Gastrocnemius medialis (tissue), 4 donors: ENCODE data around the gene SCIN.

ENCODE experiments used
- POLR2A ChIP-seq, 2 donors: fragments of 450-650 bp; IDR thresholded peaks; one replicate each; pipeline ENCODE4 v1.6.1; 2017; ENCODE audit warnings: antibody characterized with exemption in 2 of 2, mild to moderate bottlenecking in 2 of 2, moderate library complexity in 2 of 2
- TF ChIP-seq, protein P1 (sequence below), 5 experiments: fragments of 450-650 bp in 3 of 5; fragments of 200-600 bp in 2 of 5; sonication (generic) in 2 of 5; IDR thresholded peaks in 4 of 5; conservative IDR thresholded peaks in 1 of 5; 1 replicate in 4 of 5; 2 replicates in 1 of 5; pipeline ENCODE4 v1.5.1; 2016 to 2019; ENCODE audit warnings: antibody characterized with exemption in 5 of 5, mild to moderate bottlenecking in 3 of 5, moderate library complexity in 3 of 5

DNA sequence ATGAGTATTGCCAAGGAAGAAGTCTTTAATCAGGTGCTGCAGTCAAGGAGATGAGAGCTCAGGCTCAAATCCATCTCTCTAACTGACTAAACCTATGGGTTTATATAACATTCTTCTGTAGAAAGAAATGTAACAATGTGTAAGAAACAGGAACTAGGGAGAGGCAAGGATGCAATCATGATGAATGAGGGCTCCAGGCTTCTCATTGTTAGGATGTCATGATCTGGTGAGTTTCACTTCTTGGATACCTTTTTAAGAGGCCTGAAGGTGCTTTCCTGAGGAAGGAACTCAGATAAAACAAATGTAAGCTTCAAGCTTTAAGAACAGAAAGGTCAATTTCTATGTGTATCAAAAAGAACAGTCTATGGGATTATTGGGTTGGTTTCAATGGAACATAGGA, 30.8 kb upstream of the SCIN start:
- TF ChIP-seq POLR2A (IDR thresholded peaks at IDR 0.05) = no peak
- TF ChIP-seq, protein P1, sequence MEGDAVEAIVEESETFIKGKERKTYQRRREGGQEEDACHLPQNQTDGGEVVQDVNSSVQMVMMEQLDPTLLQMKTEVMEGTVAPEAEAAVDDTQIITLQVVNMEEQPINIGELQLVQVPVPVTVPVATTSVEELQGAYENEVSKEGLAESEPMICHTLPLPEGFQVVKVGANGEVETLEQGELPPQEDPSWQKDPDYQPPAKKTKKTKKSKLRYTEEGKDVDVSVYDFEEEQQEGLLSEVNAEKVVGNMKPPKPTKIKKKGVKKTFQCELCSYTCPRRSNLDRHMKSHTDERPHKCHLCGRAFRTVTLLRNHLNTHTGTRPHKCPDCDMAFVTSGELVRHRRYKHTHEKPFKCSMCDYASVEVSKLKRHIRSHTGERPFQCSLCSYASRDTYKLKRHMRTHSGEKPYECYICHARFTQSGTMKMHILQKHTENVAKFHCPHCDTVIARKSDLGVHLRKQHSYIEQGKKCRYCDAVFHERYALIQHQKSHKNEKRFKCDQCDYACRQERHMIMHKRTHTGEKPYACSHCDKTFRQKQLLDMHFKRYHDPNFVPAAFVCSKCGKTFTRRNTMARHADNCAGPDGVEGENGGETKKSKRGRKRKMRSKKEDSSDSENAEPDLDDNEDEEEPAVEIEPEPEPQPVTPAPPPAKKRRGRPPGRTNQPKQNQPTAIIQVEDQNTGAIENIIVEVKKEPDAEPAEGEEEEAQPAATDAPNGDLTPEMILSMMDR (IDR thresholded peaks at IDR 0.05 in 4 of 5, conservative IDR thresholded peaks at IDR 0.05 in 1 of 5) = no peak
